KOPT-K1 (cell line): ENCODE data around the gene ATP8B4.

Experiments used
- H3K27ac ChIP-seq: fragments of 200-600 bp; sonication (generic); 2 replicates; pipeline ENCODE4 v1.5.1; 2016; ENCODE audit warnings: antibody characterized with exemption, mild to moderate bottlenecking, low read depth, low read length; ENCODE audit not compliant: poor library complexity, severe bottlenecking
- H3K36me3 ChIP-seq: fragments of 200-600 bp; sonication (generic); 2 replicates; pipeline ENCODE4 v1.5.1; 2017; ENCODE audit warnings: antibody characterized with exemption, mild to moderate bottlenecking, low read length, moderate library complexity; ENCODE audit not compliant: insufficient read depth
- H3K9me3 ChIP-seq: fragments of 200-600 bp; sonication (generic); 2 replicates; pipeline ENCODE4 v1.5.1; 2017; ENCODE audit warnings: antibody characterized with exemption, low read length, mild to moderate bottlenecking; ENCODE audit not compliant: insufficient read depth, poor library complexity, severe bottlenecking

ATP8B4 gene

DNA sequence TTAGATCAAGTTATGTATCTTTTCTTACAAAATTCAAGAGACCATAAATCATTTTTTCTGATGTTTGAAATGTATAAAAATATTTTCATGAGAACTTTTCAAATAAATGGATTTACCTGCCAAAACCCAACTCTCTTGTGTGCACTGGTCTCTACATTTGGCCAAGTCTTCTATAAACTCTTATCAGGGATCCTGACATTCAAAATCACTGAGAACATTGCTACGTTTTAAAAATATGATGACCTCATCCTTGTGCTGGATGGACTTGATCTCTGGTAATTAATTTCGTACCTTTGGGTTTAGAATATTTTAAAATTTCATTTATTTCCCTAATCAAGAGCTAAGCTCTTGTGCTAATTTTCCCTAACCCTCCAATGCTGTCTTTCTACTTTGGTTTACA lies 127.4 kb downstream of the ATP8B4 start:
- H3K9me3 ChIP-seq = no peaks in the 10 kb centered on the region
- no peaks in the 10 kb centered on the region for H3K36me3 ChIP-seq
- no peak overlapping the region for H3K27ac ChIP-seq

DNA sequence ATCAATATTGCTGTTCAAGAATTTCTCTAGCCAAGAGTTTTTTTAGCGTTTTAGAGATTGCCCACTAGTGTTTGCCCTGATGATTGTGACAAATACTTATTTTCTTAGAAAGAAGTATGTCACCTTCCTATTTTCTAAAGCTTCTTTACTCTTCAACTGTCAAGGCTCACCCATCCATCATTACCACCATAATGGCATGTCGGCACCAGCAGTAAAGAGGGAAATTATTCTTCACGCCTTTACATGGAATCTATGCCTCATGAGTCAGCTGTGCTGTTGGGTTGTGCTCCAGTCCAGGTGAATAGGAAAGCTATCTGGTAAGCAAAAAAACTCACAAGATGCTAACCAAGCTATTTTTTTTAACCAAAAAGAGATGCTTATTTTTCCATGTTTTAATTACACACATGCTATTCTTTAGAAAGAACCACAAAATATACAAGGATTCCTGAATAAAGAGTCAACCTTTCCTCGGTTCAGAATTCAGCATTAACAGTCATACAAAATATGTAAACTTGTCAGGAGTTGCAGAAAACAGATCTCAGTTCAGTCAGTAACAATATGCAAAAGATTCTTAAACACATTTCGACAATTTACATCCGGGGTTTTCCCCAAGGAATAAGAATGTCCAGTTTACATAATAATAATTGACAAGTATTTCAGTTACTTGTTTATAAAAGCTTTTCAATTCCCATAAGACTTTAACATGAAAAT lies 128.0 kb downstream of the ATP8B4 start:
- Histone ChIP-seq H3K36me3 (no peaks in the 10 kb centered on the region), H3K9me3 (no peaks in the 10 kb centered on the region), H3K27ac (no peak overlapping the region)

DNA sequence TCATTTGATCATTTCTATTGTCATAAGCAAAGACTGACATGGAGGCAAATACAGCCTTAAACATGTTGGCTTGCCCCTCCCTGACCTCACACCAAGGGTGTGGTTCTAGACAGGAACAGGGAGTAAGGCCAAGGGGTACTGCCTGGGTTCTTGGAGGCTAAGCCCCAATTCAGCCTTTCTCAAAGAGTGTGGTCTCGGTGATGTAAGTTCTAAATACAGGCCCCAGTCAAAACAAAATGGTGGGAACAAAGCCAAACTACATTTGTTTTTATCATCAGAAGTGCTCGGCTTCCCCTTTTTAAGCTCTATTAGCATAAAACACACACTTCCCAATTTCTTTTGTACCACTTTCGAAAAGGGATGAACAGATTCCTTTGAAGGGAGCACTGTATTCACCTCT lies 129.5 kb downstream of the ATP8B4 start:
- H3K36me3 ChIP-seq = no peaks in the 10 kb centered on the region
- no peak overlapping the region for H3K27ac ChIP-seq

DNA sequence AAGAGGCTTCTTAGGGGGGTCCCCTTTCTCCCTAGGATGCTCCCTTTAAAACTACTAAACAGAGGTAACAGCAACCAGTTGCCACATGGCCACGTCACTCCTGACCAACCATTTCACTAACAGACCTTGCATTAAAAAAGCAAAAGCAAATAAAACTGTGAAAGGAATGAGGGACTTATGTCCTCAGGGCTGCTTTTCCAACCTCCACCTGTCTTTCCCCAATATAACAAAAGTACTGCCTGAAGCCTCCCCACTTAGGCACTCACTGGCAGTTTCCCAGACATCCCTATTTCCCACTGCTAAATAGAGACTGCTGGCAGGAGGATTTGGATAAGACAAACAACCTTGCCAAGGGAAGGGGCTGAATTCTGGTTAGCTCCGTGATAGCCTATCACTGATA lies 130.3 kb downstream of the ATP8B4 start:
- Histone ChIP-seq H3K27ac (no peak overlapping the region), H3K9me3 (no peaks in the 10 kb centered on the region), H3K36me3 (no peaks in the 10 kb centered on the region)

More for the DNA sequence above, 129.5 kb downstream of the ATP8B4 start:
- H3K9me3 ChIP-seq = no peaks in the 10 kb centered on the region

DNA sequence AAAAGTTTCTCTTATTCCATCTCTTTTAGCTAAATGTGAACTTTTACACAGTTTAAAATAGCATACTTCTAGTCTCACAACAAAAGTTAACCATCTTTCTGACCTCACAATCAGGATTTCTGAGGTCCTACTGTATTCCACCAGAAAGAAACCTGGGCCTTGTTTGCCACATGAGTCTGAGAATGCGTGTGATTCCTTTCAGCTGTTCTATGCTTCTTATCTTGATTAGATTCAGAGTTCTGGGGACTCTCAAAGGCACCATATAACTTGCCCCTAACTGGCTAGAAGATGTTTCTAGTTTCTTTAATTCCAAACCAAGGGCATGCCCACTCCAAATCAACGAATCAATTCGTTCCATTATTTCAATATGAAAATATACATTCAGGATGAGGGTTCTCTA lies 131.1 kb downstream of the ATP8B4 start:
- no peaks in the 10 kb centered on the region for H3K36me3 ChIP-seq
- H3K9me3 ChIP-seq = no peaks in the 10 kb centered on the region
- H3K27ac ChIP-seq = no peak overlapping the region

DNA sequence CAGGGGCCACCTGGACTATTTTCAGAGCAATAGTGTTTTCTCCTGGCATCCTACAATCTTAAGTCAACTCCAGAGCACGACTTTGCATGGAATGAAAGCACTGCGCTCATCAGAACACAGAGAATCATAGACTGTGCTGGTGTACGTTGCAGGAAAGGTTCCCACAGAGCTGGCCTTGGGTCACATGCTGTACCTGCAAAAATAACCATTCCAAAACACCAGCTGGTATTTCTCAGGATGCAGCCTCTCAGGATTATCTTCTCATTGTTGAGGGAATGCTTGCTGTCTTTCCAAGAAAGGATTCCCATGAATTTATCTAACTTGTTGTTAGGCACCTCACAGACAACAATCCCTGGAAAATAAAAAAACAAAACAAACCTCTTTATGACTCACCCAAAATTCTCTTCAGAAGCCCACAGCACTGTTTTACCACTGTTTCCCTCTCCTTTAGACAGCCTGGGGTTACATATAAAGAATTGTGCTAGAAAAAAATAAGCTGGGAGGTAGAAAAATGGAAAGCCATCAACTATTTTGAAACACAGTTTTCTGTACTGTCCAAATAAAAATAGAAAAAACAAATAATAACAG lies 131.7 kb downstream of the ATP8B4 start:
- Histone ChIP-seq H3K27ac (no peak overlapping the region), H3K9me3 (no peaks in the 10 kb centered on the region), H3K36me3 (no peaks in the 10 kb centered on the region)

DNA sequence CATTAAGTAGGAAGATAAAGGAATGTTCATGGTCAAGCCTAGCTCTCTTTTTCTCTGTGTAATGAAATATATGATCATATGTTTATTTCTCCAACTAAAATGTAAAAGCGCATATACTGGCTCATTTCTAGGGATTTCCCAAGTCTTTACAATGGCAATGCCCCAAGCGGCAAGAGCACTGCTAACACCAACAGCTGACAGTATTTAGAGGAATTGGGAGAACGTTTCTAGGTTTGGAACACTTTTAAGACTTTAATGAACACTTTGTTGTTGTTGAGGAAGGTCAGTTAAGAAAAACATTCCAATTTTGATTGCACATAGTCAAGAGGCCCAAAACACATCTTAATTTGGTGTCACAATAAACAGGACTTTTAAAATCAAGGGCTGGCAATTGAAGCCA lies 132.7 kb downstream of the ATP8B4 start:
- no peaks in the 10 kb centered on the region for H3K36me3 ChIP-seq
- no peaks in the 10 kb centered on the region for H3K9me3 ChIP-seq
- H3K27ac ChIP-seq = no peak overlapping the region

DNA sequence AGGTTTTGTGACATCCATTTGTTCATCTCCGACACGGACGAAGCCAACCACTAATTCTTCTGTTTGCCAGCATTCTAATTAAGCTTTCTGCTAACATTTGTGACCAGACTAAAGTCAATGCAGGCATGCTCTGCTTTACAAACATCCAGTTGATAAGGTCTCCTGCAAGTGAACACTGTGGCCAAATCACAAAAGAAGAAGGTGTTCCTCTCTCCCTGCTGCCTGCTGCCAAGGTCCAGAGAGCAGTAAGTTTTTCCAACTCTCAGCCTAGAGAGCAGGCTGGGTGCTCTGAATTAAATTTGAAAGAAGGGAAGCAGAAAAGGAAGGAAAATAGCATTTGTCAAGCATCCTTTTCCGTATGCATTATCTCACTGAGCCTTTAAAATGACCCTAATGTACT lies 133.6 kb downstream of the ATP8B4 start:
- no peaks in the 10 kb centered on the region for H3K36me3 ChIP-seq
- no peak overlapping the region for H3K27ac ChIP-seq
- H3K9me3 ChIP-seq = no peaks in the 10 kb centered on the region

DNA sequence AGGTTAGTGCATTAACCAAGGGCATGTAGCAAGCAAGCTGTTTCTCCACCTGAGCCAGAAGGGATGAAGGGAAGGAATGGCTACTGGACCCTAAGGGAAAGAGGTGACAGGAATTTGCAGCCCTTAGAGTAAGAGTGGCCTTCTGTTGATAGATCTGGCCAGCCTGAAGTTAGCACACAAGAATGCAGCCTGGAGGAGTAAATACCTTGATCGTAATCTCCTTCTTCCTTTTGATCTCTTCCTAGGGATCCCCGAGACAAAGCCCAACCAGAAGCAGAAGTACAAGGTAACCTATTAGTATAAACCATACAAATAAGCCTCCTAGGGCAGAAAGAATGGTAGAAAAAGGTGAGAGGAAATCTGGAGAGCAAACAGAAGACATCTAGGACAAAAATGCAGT lies 134.6 kb downstream of the ATP8B4 start:
- Histone ChIP-seq H3K9me3 (no peaks in the 10 kb centered on the region), H3K27ac (no peak overlapping the region), H3K36me3 (no peaks in the 10 kb centered on the region)

DNA sequence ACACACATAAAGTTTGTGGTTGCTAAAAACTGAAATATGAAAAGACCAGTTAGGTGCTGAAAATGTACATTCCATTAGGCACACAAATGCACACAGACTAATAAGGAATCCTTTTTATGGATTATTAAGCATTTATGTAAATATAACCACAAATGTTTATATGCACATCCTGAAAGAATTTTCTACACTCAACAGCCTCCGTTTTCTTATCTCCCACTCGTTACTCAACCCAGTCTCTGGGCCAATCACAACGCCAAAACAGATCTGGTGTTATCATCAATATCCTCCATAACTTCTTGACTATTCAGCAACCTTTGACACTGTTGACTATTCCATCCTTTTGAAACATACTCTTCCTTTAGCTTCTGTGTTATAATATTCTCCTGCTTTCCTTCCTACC lies 136.4 kb downstream of the ATP8B4 start:
- no peak overlapping the region for H3K27ac ChIP-seq
- no peaks in the 10 kb centered on the region for H3K9me3 ChIP-seq
- no peaks in the 10 kb centered on the region for H3K36me3 ChIP-seq

DNA sequence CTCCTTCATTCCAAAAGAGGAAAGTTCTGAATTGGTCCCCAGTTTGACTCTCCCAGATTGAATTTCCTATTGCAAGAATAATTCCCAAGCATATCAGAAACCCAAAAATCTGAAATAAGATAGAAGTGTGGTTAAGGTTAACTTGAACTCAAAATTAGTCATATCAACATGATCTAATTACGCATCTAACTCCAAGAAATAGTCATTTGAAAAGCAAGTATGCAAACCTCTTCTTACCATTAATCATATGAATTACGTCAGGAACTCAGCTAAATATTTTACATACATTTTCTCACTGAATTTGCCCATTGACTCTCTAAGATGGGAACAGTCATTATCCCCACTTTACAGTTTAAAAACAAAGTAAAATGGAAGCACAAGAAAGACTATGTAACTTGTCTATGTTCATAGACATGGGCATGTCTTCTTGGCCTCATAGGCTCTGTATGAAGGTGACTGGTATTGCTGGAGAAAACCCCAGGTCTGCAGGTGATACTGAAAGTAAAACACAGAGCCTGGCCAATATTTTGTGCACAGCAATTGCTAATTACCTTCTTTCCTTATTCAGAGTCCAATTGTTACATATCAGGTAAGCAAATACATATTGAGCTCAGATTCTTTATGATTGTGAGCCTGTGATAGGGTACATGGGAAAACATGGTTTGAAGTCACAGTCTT lies 139.2 kb downstream of the ATP8B4 start:
- Histone ChIP-seq H3K27ac (no peak overlapping the region), H3K9me3 (no peaks in the 10 kb centered on the region), H3K36me3 (no peaks in the 10 kb centered on the region)

DNA sequence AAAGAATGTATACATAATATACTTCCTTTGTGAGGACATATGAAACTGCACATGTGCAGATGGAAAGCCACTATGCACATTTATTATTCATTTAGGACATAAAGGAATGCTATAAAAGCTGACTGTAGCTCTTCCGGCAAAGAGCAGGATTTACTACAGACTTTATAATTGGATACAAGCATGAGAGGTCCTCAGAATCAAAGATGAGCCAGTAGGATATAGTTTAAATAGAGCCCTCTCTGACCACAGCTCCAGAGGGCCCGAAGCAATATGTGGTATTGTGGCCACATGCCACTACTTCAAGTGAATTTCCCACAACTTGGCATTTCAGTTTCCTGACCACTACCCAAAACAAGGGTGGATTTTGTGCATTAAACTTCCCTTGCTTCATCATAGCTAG lies 140.9 kb downstream of the ATP8B4 start:
- Histone ChIP-seq H3K36me3 (no peaks in the 10 kb centered on the region), H3K9me3 (no peaks in the 10 kb centered on the region), H3K27ac (no peak overlapping the region)

DNA sequence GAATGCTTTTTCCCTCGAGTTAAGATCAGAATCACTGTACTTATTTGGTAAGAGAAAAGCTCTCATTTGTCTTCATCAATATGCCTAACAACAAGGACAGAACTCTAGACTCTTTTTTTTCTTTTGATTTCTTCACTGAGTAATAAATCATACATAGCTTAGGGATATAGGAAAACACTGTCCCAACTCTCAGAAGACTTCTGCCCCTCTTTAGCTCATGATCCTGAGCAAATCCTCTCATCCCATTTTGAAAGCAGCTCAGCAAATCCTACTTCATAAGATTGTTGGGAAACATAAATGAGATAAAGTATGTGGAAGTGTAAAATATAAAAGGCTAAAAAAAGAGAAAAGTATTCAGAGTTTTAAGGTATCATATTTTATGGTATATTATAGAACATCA lies 141.7 kb downstream of the ATP8B4 start:
- Histone ChIP-seq H3K36me3 (no peaks in the 10 kb centered on the region), H3K9me3 (no peaks in the 10 kb centered on the region), H3K27ac (no peak overlapping the region)

DNA sequence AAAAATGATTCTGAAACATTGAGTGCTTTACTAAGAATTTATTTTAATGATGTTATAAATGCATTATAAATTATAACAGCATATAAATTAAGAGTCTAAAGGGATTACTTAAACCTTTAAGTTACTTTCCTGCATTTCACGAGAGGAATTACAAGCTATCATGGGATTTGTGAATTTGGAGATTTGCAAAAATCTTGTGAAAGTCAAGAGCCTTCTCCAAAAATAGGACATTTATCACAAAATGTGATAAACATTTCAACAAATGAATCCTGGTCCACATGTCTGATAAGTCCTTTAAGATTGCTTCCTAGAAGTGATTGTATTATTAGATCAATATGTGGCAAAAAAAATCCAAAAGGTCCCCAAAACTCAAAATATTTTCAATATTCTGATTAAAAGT lies 154.5 kb downstream of the ATP8B4 start:
- no peaks in the 10 kb centered on the region for H3K36me3 ChIP-seq
- no peaks in the 10 kb centered on the region for H3K9me3 ChIP-seq
- H3K27ac ChIP-seq = no peak overlapping the region

DNA sequence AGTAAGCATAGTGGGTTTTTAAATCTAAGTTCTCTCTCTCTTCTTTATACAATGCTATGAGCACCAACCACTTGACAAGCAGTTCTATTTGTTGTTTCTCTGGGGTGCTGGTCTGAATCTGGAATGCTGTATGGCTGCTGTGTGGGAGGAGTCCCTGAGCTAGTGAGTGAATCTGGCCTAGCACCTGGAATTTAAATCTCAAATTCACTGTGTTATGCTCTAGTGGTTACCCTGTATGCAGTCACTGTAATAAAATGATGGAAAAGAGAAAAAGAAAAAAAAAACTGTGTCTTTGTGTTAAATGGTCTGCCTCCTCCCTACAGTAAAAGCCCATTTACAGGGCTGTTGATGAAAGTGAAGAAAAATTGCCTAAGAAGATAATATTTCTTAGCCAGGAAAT lies 155.0 kb downstream of the ATP8B4 start:
- Histone ChIP-seq H3K27ac (no peak overlapping the region), H3K36me3 (no peaks in the 10 kb centered on the region), H3K9me3 (no peaks in the 10 kb centered on the region)
